Lung (tissue), 12 donors: ENCODE results near the gene MYBPH. TPM values are rescaled to one million over a fixed set of nuclear protein-coding genes. Genes with fewer than 3 reads are reported as not detected.

ENCODE experiments used
- ATAC-seq: fragments of 200-7000 bp; cut with Tn5 transposase; one replicate; pipeline ENCODE4 v1.9.1; 2020; ENCODE audit warnings: moderate number of reproducible peaks; ENCODE audit not compliant: insufficient read depth, low FRiP score
- DNase-seq, 3 donors: peaks; one replicate each; pipeline ENCODE4 v3.0.0-alpha.2; 2013 to 2017
- H3K27ac ChIP-seq, 2 donors: one replicate each; pipeline ENCODE4 v1.5.1; 2013; ENCODE audit warnings: mild to moderate bottlenecking in 2 of 2, moderate library complexity in 2 of 2, control low read depth in 1 of 2, inconsistent platforms in 1 of 2, low read depth in 1 of 2, low read length in 1 of 2
- H3K27me3 ChIP-seq, 3 donors: one replicate each; pipeline ENCODE4 v1.5.1; 2013; ENCODE audit warnings: low read length in 2 of 3; ENCODE audit not compliant: control insufficient read depth in 3 of 3, insufficient read depth in 3 of 3
- H3K36me3 ChIP-seq, 4 donors: one replicate each; pipeline ENCODE4 v1.5.1; 2013; ENCODE audit warnings: low read length in 4 of 4, mild to moderate bottlenecking in 1 of 4, moderate library complexity in 1 of 4; ENCODE audit not compliant: control insufficient read depth in 4 of 4, insufficient read depth in 4 of 4
- H3K4me1 ChIP-seq, 5 donors: one replicate each; pipeline ENCODE4 v1.5.1; 2013; ENCODE audit warnings: low read length in 5 of 5, mild to moderate bottlenecking in 2 of 5, moderate library complexity in 1 of 5; ENCODE audit not compliant: control insufficient read depth in 5 of 5, insufficient read depth in 5 of 5
- H3K4me3 ChIP-seq: one replicate; pipeline ENCODE4 v1.5.1; 2013; ENCODE audit warnings: mild to moderate bottlenecking, control low read depth, moderate library complexity
- H3K9ac ChIP-seq, 2 donors: one replicate each; pipeline ENCODE4 v1.5.1; 2013; ENCODE audit warnings: low read length in 2 of 2, control low read depth in 1 of 2; ENCODE audit not compliant: insufficient read depth in 1 of 2
- H3K9me3 ChIP-seq, 4 donors: one replicate each; pipeline ENCODE4 v1.5.1; 2013; ENCODE audit warnings: low read length in 3 of 4, mild to moderate bottlenecking in 1 of 4, moderate library complexity in 1 of 4; ENCODE audit not compliant: control insufficient read depth in 4 of 4, insufficient read depth in 3 of 4
- WGBS, 2 donors: extraction: QIAGEN DNeasy Blood & Tissue Kit; methylation state at CpG; one replicate each; pipeline ENCODE4 v1.1.7; 2013; 5-methylcytosine and 5-hydroxymethylcytosine counted together
- polyA plus RNA-seq, 2 donors: library from polyadenylated mRNA; stranded (reverse); fragments of 200-250 nt; gene quantifications; one replicate each; pipeline ENCODE4 v1.2.1, GENCODE V29; 2013
- total RNA-seq, 2 donors: library from RNA; depleted of rRNA in 1 of 2; stranded (reverse); fragments of >200 nt in 1 of 2; gene quantifications; one replicate each; pipeline ENCODE4 v1.2.1, GENCODE V29; 2014 to 2021
- TF ChIP-seq, protein P1 (sequence below): IDR thresholded peaks from 2 replicates; pipeline ENCODE4 v1.5.1; 2012; ENCODE audit warnings: mild to moderate bottlenecking; ENCODE audit errors: control extremely low read depth, extremely low read depth
- donor health status: control.
- donor health status: control.
- donor health status: Bipolar disorder and iron deficiency.
- donor health status: healthy.
- donor health status: DM: yes; HTN: yes; CAD: no.

MYBPH gene
- total and polyA plus RNA-seq, 4 donors = 0.16 to 0.41 TPM; not detected in 2

DNA sequence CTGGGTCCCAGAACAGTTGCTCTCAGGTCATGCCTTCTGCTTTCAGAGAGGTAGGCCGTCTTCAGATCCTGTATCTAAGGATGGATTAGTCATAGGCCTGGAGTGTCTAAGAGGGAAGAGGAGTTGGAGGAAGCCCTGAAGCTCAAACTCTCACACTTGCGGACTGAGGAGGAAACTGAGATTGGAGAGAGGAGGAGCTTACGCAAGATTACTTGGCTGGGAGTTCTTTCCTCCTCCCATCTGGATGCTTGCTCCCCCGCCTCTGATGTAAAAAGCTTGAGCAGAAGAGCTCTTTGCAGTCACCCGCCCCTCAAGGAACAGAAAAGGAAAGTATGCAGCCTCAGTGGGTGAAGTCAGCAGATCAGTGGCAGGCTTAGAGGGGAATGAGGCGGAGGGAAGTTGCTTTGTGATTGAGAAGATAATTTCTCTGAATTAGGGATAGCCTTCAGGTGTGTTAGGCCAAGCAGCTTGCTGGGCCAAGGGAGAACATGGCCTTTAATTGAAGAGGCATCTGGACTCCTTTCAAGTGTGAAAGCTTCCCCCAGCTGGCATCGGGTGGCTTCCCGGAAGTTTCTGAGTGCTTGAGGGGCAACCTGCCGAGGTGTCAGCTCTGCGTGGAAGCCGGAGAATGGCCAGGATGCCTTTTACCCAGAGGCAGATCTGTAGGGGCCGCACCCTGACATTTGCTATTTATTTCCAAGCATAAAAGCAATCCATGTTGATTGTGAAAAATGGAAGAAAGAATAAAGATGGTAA, 41.5 kb downstream of the MYBPH start:
- H3K4me1 ChIP-seq = peaks cover 0 to 12% (median 2%) of the 10 kb centered on the region in 5 donors
- TF ChIP-seq, protein P1, sequence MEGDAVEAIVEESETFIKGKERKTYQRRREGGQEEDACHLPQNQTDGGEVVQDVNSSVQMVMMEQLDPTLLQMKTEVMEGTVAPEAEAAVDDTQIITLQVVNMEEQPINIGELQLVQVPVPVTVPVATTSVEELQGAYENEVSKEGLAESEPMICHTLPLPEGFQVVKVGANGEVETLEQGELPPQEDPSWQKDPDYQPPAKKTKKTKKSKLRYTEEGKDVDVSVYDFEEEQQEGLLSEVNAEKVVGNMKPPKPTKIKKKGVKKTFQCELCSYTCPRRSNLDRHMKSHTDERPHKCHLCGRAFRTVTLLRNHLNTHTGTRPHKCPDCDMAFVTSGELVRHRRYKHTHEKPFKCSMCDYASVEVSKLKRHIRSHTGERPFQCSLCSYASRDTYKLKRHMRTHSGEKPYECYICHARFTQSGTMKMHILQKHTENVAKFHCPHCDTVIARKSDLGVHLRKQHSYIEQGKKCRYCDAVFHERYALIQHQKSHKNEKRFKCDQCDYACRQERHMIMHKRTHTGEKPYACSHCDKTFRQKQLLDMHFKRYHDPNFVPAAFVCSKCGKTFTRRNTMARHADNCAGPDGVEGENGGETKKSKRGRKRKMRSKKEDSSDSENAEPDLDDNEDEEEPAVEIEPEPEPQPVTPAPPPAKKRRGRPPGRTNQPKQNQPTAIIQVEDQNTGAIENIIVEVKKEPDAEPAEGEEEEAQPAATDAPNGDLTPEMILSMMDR = no peak
- no peaks in the 10 kb centered on the region for H3K36me3 ChIP-seq
- no peaks in the 10 kb centered on the region for H3K9me3 ChIP-seq
- peaks cover 0 to 2% (median 0%) of the 10 kb centered on the region in 3 donors for H3K27me3 ChIP-seq
- 61 to 65% methylated on average over 12 of the region's 12 CpGs for WGBS, 2 donors
- DNase-seq (no peak), ATAC-seq (peak; percentile 69)
- H3K4me3 ChIP-seq = no peak overlapping the region
- H3K9ac ChIP-seq = no peak overlapping the region
- H3K27ac ChIP-seq = no peak overlapping the region

DNA sequence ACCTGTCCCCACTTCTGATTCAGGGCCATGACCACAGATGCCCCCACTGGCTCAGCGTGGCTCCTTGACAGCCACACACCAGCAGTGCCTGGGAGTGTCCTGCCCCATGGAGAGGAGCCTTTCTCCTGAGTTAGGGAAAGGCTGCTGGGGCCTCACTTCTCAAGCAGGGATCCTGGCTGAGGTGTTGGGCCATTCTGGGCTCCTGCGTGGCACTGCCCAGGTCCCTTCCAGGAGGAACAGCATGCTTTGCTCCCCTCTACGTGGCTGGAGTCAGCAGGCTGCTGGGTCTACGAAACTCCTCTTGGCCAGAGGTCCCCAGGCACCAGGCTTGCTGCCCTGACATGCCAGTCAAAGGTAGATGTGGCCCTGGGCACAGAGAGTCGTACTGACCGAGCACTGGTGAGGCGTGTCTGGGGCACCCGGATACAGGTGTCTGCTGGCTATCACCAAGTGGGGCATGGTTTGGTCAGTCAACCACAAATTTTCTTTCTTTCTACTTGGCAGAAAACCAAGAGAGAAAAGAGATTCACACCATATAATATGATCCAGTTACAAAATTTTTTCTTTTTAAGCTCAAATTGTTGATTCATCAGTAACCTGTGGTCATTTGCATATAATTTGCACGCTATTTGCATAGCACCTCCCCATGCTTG, 44.0 kb downstream of the MYBPH start:
- H3K9ac ChIP-seq = no peak overlapping the region
- ATAC-seq (no peak), DNase-seq (no peak)
- no peaks in the 10 kb centered on the region for H3K9me3 ChIP-seq
- WGBS, 2 donors = 86 to 87% methylated on average over 9 of the region's 9 CpGs
- peaks cover 0 to 5% (median 0%) of the 10 kb centered on the region in 3 donors for H3K27me3 ChIP-seq
- no peak overlapping the region for H3K4me3 ChIP-seq
- H3K27ac ChIP-seq = no peak overlapping the region
- H3K4me1 ChIP-seq = peaks cover 0 to 31% (median 2%) of the 10 kb centered on the region in 5 donors
- no peaks in the 10 kb centered on the region for H3K36me3 ChIP-seq
- TF ChIP-seq, protein P1 = no peak

DNA sequence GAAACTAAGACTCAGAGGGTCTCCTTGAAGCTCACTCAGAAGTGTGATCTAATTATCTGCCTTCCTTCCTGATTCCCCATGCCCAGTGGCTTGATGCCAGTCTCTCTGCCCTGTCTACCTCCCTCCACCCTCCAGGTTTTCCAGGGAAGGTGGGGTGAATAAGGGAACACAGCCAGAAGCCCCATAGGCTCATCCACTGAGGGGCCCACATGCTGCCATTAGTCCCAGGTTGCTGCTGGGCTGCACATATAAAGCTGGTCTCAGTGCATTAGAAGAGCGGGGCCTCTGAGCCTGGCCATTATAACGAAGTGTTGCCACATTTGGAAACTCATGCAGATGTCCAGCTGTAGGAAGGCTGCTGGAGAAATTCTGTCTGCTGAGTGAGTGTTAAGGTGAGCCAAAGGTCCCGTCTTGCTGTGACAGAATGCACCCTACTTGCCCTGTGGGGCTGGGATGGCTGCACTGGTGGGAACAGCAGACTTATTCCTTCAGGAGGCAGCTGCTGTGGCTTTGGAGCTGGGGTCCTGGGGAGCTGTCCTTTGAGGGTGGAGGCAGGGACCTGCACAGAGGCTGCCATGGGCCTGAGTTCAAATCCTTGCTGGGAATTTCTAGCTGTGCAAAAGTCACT, 45.2 kb downstream of the MYBPH start:
- Histone ChIP-seq H3K9me3 (no peaks in the 10 kb centered on the region), H3K4me3 (no peak overlapping the region), H3K27me3 (peaks cover 0 to 5% (median 2%) of the 10 kb centered on the region in 3 donors), H3K27ac (no peak overlapping the region), H3K36me3 (no peaks in the 10 kb centered on the region), H3K4me1 (peaks cover 0 to 38% (median 2%) of the 10 kb centered on the region in 5 donors), H3K9ac (no peak overlapping the region)
- WGBS, 2 donors = 77 to 78% methylated on average over 3 of the region's 3 CpGs
- ATAC-seq (no peak), DNase-seq (peak; percentile 40 to 81 (median 67))
- TF ChIP-seq, protein P1 = no peak
